IPS DF 4.7 (cell line): ENCODE data around the gene ATP9B.

ENCODE experiments used
- DNase-seq: peaks from one replicate; pipeline ENCODE4 v3.0.0-alpha.2; 2013; ENCODE audit warnings: low spot score; ENCODE audit errors: extremely low read depth

Gene ATP9B

GRCh38 chr18:79379251-79379905 is 310.2 kb downstream of the ATP9B start:
- no peak for DNase-seq

- no peak for DNase-seq
Observed at GRCh38 chr18:79379931-79380815, 311.0 kb downstream of the ATP9B start.

GRCh38 chr18:79380816-79381806 is 311.9 kb downstream of the ATP9B start:
- DNase-seq: no peak

- DNase-seq: no peak
Observed at GRCh38 chr18:79381811-79382311, 312.7 kb downstream of the ATP9B start.

- DNase-seq: no peak
Observed at GRCh38 chr18:79382681-79383387, 313.6 kb downstream of the ATP9B start.

GRCh38 chr18:79383388-79384056 is 314.3 kb downstream of the ATP9B start:
- DNase-seq: no peak

- no peak for DNase-seq
Observed at GRCh38 chr18:79384151-79384807, 315.1 kb downstream of the ATP9B start.

- no peak for DNase-seq
Observed at GRCh38 chr18:79384834-79385233, 315.6 kb downstream of the ATP9B start.

- DNase-seq: no peak
Observed at GRCh38 chr18:79385326-79385707, 316.1 kb downstream of the ATP9B start.

- no peak for DNase-seq
Observed at GRCh38 chr18:79385708-79386341, 316.6 kb downstream of the ATP9B start.

- no peak for DNase-seq
Observed at GRCh38 chr18:79386547-79386946, 317.4 kb downstream of the ATP9B start.

- DNase-seq: no peak
Observed at GRCh38 chr18:79387214-79387613, 318.0 kb downstream of the ATP9B start.

- DNase-seq: no peak
Observed at GRCh38 chr18:79387615-79388014, 318.4 kb downstream of the ATP9B start.

- no peak for DNase-seq
Observed at GRCh38 chr18:79388043-79388442, 318.8 kb downstream of the ATP9B start.

GRCh38 chr18:79389689-79390088 is 320.5 kb downstream of the ATP9B start:
- DNase-seq: no peak

- DNase-seq: no peak
Observed at GRCh38 chr18:79392226-79392625, 323.0 kb downstream of the ATP9B start.

- DNase-seq: no peak
Observed at GRCh38 chr18:79393181-79393634, 324.0 kb downstream of the ATP9B start.

- DNase-seq: no peak
Observed at GRCh38 chr18:79393635-79394533, 324.7 kb downstream of the ATP9B start.
